Hematopoietic multipotent progenitor cell treated with erythropoietin and hydrocortisone succinate and interleukin-3 and kit ligand, for 6 days (in vitro differentiated cells): Measurements from ENCODE around the gene CCDC136.

ENCODE experiments used
- DNase-seq: peaks from one replicate; pipeline ENCODE4 v3.0.0-alpha.2; 2015

The CCDC136 gene

DNA sequence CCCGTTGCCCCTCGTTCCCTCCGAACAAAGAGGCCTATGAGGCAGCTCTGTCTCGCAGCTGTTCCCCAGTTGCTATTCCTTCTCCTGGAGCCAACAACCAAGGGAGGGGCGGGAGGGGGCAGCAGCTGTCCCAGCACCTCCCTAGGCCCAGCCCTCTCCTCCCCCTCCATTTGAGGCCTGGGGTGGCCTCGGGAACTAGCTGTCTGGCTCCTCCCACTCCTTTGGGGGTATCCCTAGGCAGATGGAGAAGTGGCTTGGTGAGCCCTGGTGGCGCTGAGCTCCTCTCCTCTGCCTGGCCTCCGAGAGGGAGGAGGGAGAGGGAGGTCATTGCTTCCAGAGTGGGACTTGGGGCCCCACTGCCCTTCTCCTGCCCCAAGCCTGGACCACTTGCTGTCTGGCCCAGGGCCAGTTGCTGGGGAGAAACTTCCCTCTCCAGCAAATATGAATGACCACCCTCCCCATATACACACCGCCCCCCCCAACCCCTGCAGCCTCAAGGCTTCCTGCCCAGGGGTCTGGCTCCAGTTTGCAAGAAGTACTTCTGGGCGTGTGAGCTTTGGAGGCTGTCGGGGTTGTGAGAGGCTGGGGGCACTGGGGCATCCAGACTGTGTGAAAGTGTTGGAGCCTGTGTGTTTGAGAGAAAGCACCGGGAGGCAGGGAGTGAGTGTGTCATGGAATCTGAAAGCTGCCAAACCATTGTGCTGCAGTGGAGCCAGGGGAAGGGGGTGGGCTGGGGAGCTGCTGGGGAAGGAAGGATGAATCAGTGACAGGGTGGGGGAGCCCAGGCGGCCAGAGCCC lies 41.6 kb downstream of the CCDC136 start:
- DNase-seq: no peak

- DNase-seq: no peak
Observed at GRCh38 chr7:128833946-128834325, 42.2 kb downstream of the CCDC136 start.

- no peak for DNase-seq
Observed at GRCh38 chr7:128835231-128835751, 43.5 kb downstream of the CCDC136 start.

- DNase-seq: no peak
Observed at GRCh38 chr7:128835790-128836641, 44.2 kb downstream of the CCDC136 start.

GRCh38 chr7:128836729-128837348 lies 45.1 kb downstream of the CCDC136 start:
- DNase-seq: no peak

- DNase-seq: no peak
Observed at GRCh38 chr7:128837521-128837921, 45.8 kb downstream of the CCDC136 start.

DNA sequence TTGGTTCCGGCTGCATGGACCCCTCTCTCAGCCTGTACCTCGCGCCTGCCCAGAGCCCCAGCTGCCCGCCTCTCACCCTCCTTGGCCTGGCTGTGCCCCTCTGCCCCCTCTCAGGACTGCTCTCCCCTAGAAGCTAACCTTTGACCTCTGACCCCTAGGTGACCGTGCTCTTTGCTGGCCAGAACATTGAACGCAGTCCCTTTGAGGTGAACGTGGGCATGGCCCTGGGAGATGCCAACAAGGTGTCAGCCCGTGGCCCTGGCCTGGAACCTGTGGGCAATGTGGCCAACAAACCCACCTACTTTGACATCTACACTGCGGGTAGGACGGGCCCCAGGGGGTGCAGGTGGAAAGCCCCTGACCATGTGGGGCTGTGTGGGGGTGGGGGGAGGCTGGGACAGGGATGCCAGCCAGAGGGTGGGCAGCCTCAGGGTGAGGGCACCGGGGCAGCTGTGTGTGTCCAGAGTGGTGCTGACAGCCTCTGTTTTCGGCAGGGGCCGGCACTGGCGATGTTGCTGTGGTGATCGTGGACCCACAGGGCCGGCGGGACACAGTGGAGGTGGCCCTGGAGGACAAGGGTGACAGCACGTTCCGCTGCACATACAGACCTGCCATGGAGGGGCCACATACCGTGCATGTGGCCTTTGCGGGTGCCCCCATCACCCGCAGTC lies 46.5 kb downstream of the CCDC136 start:
- no peak for DNase-seq

GRCh38 chr7:128838981-128839731 lies 47.4 kb downstream of the CCDC136 start:
- no peak for DNase-seq

DNA sequence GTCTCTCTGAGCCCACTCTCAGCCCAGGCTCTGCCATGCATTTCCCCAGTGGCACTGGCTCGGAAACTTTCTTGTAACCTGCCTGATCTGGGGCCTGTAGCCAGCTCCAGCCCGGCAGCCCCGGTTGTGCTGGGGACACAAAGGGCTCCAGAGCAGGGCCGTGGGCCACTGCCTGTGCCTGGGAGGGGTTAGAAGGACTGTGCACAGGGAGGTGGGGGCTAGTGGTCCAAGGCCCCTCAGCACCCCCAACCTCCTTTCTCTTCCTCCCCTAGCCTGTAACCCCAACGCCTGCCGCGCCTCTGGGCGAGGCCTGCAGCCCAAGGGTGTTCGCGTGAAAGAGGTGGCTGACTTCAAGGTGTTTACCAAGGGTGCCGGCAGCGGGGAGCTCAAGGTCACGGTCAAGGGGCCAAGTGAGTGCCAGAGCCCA lies 48.0 kb downstream of the CCDC136 start:
- no peak for DNase-seq

- DNase-seq: no peak
Observed at GRCh38 chr7:128840326-128841170, 48.8 kb downstream of the CCDC136 start.

DNA sequence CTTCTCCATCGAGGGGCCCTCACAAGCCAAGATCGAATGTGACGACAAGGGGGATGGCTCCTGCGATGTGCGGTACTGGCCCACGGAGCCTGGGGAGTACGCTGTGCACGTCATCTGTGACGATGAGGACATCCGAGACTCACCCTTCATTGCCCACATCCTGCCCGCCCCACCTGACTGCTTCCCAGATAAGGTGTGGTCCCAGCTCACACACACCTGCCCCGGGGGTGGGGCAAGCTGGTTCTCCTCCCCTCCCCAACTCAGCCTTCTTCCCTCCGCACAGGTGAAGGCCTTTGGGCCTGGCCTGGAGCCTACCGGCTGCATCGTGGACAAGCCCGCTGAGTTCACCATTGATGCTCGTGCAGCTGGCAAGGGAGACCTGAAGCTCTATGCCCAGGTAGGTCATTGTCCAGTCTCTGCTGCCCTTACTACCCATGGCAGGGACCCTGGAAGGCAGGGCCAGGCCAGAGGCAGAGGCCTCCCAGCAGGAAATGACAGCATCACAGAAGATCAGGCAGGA lies 49.5 kb downstream of the CCDC136 start:
- no peak for DNase-seq

DNA sequence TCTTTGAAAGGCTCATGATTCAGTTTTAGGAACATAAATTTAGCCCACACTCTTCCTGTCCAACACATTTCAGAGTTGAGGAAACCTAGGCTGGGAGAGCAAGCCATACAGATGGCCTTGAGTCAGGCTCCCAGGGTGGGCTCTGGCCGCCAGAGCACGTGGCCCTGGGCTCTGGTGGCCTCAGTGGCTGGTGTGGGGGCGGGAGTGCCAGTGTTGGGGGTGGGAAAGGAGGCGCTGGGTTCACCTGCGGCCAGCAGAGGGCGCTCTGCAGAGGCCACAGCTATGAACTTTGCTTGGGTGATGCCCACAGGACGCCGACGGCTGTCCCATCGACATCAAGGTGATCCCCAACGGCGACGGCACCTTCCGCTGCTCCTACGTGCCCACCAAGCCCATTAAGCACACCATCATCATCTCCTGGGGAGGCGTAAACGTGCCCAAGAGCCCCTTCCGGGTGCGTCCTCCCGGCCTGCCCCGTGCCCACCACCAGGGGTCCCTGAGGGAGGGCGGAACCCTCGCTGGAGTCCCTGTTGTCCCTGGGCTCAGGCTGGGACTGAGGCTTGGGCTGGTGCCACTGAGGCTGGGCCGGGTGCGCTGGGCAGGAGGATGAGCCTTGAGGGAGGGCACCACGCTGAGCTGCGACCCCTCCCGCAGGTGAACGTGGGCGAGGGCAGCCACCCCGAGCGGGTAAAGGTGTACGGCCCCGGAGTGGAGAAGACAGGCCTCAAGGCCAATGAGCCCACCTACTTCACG lies 50.3 kb downstream of the CCDC136 start:
- DNase-seq: peak; percentile 73

GRCh38 chr7:128842674-128843641 lies 51.2 kb downstream of the CCDC136 start:
- no peak for DNase-seq

DNA sequence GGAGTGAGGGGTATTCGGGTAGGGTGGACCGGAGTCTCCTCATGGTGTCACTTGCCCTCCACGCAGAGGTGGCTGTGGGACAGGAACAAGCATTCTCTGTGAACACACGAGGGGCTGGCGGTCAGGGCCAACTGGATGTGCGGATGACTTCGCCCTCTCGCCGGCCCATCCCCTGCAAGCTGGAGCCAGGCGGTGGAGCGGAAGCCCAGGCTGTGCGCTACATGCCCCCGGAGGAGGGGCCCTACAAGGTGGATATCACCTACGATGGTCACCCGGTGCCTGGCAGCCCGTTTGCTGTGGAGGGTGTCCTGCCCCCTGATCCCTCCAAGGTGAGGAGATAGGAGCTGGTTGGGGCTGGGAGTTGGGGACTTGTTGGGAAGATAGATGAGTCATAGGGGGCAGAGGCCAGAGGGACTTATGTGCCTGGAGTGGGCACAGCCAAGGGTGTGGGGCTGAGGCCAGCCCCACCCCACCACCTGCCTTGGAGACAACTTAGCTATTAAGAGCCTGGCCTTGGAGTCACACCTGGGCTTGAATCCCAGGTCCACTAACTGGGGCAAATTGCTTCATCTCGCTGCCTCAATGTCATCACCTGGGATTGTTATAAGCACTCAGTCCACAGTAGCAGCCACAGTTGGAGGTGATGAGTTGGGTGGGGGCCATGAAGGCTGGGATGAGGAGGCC lies 52.3 kb downstream of the CCDC136 start:
- DNase-seq: no peak

DNA sequence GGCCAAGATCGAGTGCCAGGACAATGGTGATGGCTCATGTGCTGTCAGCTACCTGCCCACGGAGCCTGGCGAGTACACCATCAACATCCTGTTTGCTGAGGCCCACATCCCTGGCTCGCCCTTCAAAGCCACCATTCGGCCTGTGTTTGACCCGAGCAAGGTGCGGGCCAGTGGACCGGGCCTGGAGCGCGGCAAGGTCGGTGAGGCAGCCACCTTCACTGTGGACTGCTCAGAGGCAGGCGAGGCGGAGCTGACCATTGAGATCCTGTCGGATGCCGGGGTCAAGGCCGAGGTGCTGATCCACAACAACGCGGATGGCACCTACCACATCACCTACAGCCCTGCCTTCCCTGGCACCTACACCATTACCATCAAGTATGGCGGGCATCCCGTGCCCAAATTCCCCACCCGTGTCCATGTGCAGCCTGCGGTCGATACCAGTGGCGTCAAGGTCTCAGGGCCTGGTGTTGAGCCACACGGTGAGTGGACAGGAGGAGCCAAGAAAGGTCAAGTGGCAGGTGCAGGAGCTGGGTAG lies 53.1 kb downstream of the CCDC136 start:
- no peak for DNase-seq

DNA sequence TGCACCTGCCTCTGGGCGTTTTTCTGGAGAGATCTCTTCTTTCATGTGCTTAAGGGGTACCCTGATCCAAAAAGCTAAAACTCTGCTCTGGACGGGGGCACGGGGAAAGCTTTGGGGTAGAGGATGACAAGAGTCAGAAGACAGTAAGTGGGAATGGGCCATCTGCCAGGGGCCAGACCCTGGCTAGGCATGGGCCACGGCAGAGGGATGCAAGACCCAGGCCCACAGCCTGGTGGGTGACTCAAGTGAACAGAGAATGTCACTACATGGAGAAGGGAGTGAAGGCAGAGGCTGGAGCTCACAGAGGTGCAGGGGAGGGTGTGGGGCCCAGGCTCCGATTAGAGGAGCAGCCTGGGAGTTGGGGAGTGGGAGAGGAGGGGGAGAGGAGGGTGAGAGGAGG lies 53.7 kb downstream of the CCDC136 start:
- no peak for DNase-seq

DNA sequence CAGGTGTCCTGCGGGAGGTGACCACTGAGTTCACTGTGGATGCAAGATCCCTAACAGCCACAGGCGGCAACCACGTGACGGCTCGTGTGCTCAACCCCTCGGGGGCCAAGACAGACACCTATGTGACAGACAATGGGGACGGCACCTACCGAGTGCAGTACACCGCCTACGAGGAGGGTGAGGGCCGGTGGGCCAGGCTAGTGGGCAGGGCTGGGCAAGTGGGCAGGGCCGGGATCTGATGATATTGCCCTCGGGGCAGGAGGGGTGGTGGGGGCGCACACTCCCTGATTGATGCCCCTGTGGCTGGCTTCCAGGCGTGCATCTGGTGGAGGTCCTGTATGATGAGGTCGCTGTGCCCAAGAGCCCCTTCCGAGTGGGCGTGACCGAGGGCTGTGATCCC lies 54.2 kb downstream of the CCDC136 start:
- no peak for DNase-seq
